HG03064 (cell line): ENCODE results near the gene RAD51B.

ENCODE experiments used
- ATAC-seq: cut with Tn5 transposase; IDR thresholded peaks from one replicate; pipeline ENCODE4 v1.9.1; 2021; ENCODE audit warnings: low read depth; ENCODE audit not compliant: unreplicated experiment

The RAD51B gene

DNA sequence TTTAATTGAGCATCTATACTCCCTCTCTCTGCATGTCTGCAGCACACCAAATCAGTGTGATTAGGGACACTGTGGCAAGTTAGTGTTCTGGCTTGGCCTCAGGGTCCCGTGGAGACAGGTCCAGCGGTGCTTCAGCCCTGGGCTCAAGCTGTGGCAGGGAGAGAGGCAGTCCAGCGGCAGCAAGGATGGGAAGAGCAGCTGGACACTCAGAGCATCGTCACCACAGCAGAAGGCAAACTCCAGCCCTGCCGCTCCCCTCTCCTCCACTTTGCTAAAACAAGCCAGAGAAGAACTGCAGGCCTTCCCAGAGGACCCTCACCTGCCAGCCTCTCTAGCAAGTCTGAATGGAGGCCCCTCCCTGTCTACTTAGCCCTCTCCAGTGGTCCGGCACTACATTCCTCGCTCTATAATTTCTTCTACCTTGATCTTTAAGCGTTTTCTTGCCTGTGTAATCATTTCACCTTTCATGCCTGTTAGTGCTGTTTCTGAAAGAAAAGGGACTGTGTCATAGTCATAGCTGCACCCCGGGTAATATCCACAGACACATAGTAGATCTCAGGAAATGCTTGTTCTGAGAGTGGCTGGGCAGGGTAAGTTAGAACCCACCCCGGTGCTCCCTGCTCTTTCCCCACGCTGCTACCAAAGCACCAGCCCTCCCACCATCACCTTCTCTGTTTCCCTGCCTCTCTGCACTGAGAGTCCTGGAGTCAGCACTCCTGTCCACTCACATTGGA is 951.1 kb downstream of the RAD51B start:
- no peak for ATAC-seq

DNA sequence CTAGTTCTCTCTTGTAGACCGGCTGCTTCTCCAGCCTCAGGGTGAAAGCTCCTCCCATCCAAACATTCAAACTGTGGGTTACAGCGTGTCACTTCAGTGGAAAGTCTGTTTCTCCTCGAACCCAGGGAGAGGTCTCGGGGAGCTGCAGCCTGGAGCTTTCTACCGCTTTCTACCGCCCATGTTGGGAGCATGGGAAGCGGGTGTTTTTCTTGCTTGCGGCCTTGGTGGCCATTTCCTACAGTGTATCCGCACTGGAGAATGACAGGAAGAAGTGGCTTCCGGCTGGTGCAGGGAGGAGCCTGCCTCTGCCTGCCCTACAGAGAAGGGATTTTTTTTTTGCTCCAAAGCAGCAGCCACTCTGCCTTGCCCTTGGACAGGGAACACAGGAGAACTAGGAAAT is 952.1 kb downstream of the RAD51B start:
- no peak for ATAC-seq

DNA sequence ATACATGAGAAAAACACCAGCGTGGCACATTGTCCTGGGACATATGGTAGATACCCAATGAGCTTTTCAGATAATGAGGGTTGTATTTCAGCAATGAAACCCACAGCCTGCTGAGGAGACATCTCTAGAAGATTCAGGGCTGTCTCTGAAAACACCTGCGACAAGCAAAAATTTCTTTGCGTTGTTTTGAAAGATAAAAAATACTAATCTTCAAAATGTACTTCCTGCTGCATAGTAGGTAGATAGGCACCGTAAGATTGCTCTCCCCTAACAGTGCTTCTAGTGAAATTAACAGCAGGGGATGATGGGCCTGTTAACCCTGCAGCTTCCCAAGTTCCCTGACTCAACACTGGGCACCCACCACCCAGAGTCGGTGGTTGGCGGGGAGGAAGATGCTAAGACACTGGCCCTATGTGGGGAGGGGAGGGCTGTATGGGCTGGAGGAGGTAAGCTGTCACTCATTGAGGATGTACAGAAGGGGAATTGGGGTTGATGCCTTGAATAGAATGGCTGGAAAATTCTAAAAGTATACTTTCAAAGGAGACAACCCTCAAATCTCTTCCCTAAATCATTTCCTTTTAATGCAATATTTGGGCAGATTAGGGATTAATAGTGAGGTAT is 953.3 kb downstream of the RAD51B start:
- ATAC-seq, result no peak

DNA sequence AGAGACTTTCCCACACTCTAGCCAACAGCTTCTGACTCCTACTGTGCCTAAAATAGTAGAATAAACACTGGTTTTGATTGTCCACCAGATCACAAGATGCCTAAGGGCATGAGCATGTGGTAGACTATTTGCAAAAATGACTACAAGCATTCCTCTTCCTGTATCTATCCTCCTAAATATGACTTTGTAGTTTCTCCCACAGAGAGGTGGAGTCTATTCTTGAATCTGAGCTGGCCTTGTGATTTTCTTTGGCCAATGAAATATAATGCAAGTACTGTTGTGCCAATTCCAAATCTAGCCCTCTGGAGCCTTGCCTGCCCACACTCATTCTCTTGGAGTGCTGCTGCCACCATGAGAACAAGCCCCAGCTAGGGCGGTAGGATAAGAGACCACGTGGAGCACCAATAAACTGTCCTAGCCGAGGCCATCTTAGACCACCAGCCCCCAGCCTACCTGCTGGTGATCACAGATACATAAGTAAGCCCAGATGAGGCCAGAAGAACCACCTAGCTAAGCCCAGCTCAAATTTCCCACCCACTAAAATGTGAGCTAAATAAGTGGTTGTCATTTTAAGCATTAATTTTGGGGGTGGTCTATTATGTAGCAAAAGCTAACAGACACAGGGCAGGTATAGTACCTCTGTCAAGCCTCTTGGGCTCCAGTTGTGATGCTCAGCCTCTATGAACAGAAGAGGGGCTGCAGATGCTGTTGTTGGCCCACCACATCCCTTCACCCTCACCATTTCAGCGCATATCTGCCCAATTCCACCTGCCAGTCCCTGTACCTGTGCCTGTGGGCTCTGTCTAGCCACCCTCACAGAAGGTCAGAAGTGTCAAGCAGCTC is 955.4 kb downstream of the RAD51B start:
- no peak for ATAC-seq

DNA sequence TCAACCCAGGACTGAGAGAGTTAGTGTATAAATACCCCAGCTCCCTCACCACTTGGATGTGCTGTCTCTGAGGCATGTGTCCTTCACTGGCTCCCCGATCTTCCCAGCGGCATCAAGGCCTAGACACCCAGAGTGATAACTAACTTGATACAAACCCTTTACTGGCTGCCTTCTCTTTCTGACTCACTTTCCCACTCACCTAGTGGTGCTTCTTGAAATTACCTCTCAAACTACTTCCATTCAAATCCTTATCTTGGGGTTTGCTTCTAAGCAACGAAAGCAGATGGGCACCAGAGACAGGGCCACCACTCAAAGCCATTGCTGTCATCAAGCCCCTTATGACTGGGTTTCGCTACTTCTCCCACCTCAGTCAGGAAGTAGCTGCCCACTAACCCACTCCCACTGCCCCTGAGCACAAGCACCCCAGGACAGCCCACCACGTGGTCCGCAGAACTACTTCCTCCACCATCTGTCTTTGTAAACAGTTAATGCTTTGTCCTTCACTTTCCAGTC is 956.1 kb downstream of the RAD51B start:
- no peak for ATAC-seq

DNA sequence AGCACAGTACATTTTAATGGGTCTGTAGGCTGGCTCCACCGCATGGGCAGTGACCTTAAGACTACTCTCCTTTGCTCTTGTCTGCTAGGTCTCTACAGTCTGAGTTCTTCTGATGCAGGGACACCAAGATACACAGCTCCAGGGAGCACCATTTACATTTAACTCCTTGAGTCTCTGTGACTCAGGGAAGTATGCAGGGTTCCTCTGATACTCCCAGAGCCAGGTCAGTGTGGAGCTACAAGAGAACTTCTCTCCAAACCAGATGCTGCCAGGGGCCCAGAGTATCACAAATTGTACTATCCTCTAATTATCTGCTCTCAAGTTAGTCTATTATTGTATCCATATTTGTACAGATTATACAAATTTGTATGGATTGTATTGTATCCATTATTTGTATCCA is 958.1 kb downstream of the RAD51B start:
- ATAC-seq, result no peak
